HG03457 (cell line): ENCODE data around the gene POU2AF1.

Source experiments
- ATAC-seq: cut with Tn5 transposase; IDR thresholded peaks from one replicate; pipeline ENCODE4 v1.9.1; 2021; ENCODE audit warnings: moderate number of reproducible peaks; ENCODE audit not compliant: unreplicated experiment

Gene POU2AF1

DNA sequence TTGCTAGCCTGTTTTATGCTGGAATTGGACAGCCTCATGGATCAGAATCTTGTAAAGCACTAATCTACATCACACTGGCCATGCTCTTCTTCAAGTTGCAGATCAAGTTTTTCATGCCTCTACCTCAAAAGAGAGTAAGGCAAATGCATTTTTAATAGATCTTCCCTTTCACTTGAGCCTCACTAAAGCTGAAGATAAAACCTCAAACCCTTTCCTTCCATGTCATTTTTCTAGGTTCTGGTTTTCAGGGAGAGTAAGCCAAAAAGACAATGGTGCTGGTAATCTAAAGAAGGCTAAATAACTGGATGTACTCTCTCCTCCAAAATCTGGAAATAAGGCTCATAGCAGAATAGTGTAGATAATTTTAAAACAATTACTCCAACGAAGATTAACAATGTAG, 28.3 kb downstream of the POU2AF1 start:
- ATAC-seq: no peak

DNA sequence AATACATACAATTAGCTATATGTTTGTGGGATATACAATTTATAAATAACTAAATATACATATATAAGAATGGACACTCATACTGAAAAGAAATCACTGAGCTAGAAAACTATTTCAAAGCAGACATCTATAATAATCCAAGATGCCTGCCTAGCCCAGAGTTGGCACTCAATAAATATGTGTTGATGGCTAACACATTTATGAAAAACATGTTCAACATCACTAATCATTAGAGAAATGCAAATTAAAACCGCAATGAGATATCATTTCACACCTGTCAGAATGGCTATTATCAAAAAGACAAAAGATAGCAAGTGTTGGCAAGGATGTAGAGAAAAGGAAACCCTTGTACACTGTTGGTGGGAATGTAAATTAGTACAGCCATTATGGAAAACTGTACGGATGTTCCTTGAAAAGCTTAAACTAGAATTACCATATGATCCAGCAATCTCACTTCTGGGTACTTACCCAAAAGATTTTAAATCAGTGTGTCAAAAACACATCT, 29.8 kb downstream of the POU2AF1 start:
- no peak for ATAC-seq

DNA sequence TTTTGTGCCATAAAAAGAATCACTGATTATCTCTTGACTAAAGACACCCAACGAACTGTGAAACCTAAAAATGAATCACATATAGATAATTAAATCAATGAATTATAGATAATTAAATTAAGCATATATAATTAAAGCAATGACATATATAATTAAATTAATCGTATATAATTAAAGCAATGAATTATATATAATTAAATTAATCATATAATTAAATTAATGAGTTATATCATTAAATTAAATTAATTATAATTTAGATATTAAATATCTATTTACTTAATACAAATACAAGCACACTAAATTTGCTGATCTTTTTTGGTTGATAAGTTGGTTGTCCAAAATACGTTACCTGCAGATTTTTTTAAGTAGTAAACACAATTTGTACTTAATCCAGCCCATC, 30.9 kb downstream of the POU2AF1 start:
- ATAC-seq: no peak

DNA sequence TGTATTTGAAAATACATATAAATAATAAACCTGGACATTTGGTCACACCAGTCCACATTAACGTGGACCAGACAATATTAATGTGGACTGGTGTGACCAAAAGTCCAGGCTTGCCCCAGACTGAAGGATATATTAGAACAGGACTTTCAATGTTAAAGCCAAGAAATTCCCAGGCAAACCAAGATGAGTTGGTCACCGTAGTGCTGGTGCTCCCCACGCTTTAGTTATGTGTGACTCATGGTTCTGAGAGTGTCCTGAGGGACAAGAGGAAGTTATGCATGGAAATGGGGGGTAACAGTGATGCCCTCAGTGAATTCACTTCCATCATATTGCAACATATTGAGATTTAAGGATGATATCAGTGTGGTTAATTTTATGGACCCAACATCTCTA, 31.4 kb downstream of the POU2AF1 start:
- no peak for ATAC-seq

DNA sequence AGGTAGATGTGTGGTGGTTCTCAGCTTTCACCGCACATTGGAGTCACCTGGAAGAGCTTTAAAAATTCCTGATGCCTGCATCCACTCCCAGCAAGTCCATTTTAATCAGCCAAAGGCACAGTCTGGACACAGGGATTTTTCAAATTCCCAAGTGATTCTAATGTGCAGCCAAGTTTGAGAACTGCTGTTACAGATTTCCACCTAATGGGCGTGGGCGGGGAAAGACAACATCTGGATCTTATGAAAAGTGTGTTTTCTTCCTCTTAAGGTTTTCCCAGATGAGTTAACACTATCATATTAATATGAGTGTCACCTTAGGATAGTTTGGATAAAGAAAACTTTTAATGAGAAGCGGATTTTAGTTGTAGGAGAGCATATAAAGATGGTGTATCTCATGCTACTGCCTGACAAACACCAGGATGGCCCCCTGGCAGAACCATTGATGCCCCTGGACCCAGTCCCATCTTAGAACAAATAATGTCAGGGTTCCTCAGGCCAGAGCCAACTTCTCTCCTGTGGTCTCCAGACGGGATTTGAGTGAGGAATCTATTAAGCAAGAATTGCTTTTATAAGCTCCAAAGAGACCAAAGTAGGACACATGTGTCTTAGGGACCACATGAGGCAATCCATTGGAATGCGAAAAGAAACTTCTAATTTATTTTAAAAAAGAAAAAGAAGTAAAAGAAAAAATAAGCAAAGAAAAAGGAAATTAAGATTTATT, 31.9 kb downstream of the POU2AF1 start:
- no peak for ATAC-seq

DNA sequence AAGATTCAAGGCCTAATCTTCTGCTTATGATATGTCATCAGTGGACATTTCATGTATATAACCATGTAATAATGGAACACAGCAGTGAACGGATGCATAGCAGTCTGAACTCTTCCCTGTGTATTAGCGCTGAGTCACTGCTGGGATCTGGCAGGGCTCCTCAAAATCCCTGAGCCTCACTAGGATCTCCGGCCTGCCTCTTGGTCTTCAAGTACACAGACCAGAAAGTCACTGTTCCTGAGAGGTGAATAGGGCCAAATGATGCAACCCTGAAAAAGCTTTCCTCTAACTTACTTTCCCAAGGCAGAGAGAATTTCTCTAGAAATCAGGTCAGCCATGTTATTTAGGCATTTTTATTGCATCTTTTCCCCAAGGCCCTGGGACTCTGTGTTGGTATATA, 35.0 kb downstream of the POU2AF1 start:
- no peak for ATAC-seq

DNA sequence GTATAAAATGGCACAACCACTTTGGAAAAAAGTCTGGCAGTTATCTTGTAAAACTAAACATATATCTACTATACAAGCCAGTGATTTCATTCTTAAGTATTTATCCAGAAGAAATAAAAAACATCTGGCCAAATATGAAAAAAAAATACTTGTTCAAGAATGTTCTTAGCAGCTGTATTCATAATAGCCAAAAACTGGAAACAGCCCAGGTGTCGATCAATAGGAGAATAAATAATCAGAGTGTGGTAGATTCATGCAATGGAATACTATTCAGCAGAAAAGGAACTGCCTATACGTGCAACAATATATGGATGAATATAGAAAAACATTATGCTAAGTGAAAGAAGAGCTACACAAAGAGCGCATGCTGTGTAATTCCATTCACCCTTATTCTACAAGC, 36.7 kb downstream of the POU2AF1 start:
- no peak for ATAC-seq

DNA sequence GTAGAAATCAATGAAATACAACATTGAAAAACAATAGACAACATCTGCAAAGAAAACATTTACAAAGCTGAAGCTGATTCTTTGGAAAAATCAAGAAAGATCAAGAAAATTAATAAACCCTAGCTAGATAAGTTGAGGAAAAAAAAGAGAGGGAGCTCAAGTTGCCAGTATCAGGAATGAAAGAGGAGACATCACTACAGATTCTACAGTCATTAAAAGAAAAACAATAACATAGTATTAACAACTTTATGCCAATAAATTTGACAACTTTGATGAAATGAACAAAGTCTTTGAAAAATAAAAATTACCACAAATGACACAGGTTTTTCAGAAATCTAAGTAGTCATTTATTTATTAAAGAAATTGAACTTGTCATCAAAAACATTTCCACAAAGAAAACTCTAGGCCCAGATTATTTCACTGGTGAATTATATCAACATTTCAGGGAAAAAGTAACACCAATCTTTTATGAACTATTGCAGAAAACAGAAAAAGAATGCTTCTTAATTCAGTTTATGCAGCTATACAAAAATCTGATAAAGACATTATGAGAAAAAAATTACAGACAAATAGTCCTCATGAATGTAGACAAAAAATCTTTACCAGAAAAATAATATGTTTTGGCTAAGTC, 39.2 kb downstream of the POU2AF1 start:
- no peak for ATAC-seq

DNA sequence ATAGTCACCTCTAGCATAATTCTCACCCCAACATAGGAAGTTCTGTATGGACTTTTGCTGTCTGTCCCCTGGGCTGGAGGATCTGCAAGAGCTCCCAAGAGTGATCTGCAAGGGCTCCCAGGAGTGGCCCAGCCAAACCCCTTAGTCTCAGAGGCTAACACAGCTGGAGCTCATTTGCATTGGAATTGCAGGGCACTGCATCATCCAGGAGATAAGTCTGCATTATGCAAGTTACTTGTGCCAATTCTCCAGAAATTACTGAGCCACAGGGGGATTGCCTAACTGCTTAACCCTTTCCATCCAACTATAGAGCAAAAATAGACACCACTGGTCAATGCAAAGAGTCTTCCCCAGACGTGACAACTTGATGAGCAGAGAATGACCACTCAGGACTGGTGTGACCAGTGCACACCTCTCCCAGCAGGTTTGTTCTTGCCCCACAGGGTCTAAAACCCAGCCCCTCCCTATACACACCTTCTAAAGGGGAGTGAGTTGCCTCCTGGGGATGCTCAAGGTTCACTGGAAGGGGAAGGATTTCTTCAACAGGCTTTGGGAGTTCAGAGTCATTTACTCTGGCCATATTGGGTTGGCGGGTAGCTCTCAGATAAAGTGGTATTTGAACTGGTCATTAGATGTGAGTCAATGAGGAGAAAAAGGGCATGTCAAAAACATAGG, 42.4 kb downstream of the POU2AF1 start:
- ATAC-seq: no peak

DNA sequence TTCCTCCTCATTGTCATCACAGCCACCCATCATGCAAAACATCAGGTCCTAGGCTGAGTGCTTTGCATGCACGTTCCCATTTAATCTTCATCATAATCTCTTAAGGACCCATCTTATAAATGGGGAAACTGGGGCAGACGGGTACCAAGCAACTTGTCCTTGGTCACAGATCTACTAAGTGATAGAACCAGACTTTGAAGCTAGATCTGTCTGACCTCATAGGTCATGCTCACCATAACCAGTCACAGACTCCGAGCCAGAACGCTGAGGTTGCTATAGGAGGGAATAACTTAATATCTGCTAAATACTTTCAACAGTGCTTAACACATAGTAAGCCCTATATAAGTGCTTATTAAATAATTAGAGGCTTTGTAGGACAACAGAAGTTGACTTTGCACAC, 43.0 kb downstream of the POU2AF1 start:
- no peak for ATAC-seq

DNA sequence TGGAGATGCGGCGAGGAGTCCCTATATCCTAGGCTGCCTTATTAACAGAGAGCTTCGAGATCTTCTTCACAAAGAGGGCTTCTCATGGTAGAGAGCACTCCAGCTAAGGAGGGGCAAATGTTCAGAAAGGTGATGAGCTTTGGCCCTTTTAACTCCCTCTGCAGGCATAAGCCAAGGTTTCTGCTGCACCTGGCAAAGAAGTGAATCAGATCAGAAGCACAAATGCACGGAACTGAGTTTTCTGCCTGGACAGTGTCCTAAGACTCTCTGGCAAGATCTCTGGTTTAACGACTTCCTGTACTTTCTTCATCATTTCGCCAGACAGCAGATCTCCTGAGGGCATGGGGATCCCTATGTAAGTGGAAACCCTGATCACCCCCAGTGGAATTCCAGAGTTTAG, 43.5 kb downstream of the POU2AF1 start:
- ATAC-seq: no peak

DNA sequence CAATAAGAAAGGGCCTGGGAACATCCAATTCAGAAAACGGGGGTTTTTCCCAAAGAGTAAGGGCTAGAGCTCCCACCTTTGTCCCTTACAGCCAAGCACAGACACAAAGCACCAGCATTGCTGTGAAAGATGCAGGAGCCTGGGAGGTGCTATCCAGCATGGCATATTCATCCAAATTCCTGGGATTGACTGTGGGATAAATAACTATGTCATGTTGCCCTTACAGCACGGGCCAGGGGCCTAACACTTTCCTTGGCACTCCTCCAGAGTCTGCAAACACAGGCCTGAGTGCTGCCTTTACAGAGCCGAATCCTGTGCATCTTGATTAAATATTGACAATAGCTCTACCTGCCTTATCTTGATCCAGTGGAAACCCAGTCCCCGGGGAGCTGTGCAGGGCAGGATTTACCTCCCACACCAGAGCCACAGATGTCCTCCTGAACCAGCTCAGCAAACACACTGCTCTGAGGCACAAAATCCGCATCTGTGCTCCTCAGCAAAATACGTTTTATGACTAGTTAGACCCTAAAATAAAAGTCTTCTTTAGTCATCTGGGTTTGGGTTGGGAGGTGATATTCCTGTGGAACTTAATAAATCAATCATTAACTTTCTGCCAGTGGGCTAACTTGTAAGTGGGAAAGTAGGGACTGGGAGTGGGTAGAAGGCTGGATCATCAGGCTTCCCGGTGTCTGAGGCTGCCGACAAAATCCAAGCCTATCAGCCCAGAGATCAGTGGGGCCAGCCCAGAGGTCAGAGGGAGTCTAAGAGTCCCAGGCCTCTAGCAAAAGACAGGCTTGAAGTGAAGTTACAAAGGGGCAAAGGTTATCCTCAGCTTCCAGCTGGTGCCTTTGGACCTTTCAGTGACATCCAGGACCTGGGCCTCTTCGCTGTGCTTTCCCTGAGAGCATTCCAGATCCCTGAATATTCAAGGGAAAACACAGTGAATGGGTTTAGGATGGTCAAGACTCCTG, 44.3 kb downstream of the POU2AF1 start:
- ATAC-seq: no peak

DNA sequence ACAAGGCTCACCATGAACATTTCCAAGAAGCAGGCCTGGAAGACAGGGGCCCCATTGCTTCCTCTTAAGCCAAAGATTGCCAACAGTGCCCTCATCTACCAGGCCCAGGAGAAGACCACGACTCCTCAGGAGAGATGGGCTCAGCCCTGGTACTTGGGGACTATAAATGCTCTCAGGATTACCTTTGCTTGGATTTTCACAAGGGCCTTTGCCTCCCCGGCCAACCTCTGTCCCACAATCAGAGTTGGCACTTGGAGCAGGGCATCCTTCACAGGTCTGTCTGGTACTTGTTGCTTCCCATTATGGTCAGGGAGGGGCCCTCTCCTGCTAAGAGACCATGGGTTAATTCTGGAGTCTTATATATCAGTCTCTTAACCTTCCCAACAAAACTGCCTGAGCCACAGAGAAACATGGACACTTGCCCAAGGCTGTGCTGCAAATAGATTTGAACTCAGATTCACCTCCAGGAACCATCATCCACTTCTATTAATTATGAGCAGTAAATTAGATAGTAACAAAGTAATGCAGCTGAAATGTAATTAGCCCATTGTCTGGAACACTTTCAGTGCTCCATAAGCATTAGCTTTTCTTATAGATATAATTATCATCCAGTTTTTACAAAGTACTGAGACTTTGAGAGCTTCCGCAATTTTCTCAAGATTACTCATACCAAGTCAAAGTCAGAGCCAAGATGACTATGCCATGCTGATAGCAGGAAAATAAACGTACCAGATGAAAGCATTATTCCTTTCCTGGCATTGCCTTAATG, 47.2 kb downstream of the POU2AF1 start:
- no peak for ATAC-seq

DNA sequence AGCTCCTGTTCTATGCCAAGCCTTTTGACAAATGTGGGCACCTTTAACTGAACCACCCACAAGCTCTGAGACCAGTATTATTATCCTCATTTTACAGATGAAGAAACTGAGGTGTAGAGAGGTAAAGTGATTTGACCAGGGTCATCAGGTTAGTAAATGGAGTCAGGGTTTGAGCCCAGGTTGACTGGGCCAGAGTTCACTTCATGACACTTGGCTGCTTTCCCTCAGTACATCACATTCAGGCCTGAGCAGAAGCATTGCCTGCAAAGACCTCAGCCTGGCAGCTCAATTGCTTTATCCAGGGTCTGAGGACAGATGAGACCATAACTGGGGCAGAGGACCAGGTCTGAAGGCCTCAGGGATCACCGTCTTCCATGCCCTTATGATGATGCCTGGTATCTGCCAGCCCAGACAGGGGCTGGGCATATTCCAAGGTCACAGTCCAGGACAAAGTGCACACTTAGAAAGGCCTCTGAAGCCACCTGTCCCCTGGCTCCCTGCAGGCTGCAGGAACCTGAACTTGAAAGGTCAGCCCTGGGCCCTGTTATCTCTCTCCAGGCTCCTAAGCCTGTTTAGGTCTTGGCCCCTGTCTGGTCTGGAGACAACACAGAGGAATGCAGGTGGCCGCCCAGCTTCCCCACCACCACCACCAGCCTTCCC, 48.7 kb downstream of the POU2AF1 start:
- ATAC-seq: no peak

DNA sequence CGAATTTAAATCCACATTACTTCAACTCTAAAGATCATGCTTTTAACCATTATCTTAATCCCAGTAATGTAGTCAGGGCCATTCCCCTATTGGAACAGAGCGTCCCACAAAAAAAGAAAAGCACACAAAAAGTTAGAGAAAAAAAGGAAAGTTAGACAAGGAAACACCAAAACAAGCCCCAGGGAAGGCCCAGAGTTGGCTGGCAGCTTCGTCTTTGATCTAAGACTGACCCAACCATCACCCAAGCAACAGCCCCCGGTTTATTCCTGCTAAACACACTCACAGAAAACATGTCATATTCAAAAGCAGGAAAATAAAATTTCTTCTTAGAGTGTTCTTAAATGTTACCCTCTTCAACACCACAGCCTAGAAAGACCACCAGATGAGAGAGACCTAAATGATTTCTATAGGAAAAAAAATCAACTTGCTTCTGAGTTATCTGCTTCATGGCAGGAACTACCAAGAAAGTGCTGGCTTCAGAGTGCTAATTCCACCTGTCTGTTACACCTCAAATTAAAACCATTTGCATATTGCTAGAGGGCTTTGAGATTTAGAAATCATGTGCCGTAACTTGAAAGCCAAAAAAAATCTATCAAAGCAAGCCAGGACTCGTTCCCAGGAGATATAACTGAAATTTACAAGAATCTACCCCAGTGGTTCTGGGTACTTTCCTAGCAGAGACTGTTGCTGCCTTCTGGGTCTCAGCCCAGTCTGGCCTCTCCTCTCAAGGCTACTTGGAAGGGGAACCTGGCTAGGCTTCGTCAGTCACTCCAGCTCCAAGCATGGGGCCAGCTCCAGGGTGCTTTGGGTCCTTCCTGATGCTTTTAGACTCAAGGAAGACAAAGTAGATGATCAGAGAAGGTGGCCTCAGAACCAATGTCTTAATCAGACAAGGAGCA, 49.5 kb downstream of the POU2AF1 start:
- ATAC-seq: no peak

DNA sequence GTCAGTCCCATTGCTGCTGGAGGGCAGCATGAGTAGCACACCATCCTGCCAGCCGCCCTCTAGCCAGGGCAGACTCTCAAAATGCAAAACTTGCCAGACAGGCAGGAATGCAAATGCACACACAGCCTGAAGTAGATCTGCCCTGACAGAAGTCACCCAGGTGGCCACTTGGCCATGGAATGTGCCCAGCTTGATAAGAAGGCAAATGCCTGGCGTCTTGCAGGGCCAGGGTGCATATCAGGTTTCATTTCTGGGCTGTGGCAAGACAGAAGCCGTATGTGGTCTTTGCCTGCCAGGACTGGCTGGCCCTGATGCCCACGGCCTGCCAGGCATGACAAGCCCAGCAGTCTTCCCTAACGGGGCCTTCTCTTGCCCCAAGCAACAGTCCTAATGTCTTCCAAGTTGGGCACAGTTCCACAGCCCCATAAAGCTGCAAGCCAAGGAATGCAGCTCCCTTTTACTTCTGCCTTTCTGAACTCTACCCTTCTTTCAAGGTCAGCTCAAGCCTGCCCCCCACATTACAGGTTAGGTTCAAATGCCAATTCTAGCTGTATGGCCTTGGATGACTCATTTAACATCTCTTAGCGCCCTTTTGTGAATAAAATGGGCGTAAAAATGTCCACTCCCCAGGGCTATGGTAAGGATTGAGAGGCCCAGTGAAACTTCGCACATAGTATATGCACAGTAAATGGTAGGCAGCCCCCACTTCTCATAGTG, 51.0 kb downstream of the POU2AF1 start:
- ATAC-seq: no peak

DNA sequence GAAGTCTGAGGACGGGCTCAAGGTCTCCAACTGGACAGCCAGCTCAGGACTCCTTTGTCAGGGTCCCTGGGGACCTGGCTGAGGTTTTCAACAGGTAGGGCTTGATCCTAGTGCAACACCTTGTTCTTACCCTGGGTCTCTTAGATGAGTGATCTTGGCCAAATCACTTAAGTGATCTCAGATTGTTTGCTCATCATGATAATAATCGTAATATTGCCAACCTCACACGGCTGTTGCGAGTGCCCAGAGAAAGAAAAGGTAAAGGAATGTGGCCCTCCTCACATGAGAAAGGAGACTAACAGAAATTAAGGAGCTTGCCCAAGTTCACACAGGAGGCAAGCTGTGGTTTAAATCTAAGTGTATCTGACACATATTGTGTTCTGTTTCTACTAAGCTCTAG, 52.3 kb downstream of the POU2AF1 start:
- no peak for ATAC-seq

DNA sequence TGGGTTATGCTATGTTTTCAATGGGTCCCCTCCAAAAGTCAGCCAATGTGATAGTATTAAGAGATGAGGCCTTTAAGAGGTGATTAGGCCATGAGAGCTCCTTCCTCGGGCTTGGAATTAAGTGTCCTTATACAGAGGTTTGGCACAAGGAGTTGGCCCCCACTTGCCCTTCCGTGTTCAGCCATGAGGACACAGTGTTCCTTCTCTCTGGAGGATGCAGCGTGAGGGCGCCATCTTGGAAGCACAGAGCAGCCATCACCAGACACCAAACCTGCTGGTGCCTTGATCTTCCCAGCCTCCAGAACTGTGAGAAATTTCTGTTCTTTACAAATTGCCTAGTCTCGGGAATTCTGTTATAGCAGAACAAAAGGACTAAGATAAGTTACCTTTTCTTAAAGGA, 53.8 kb downstream of the POU2AF1 start:
- no peak for ATAC-seq
